Measurements from ENCODE around the gene DLGAP4. TPM values are rescaled to one million over a fixed set of nuclear protein-coding genes. Genes with fewer than 3 reads are reported as not detected.

The DLGAP4 gene
- total and polyA plus RNA-seq, 2 of the 13 experiments (the other 11 are each of a cell fraction or from before 2014, with no cell fraction given) = 15.2 to 26.7 TPM

DNA sequence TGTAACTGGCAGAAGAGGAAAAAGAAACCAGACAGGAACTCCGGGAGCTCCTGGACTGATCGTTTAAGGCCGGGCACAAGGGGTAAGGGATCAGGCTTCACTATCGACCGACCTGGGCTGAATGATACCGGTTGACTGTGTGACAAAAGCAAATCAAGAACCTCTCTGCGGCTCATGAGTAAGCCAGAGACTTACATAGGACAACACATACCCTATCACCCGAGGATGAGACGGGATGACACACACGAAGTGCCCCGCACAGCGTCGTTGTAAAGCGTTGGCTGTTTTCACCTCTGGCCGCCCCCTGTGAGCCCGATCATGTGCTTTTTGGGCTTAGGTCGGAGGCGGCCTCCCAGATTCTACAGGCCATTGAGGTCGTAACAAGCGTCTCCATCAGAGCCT lies 266.6 kb downstream of the DLGAP4 start (continued):
- TF ChIP-seq, protein P1, sequence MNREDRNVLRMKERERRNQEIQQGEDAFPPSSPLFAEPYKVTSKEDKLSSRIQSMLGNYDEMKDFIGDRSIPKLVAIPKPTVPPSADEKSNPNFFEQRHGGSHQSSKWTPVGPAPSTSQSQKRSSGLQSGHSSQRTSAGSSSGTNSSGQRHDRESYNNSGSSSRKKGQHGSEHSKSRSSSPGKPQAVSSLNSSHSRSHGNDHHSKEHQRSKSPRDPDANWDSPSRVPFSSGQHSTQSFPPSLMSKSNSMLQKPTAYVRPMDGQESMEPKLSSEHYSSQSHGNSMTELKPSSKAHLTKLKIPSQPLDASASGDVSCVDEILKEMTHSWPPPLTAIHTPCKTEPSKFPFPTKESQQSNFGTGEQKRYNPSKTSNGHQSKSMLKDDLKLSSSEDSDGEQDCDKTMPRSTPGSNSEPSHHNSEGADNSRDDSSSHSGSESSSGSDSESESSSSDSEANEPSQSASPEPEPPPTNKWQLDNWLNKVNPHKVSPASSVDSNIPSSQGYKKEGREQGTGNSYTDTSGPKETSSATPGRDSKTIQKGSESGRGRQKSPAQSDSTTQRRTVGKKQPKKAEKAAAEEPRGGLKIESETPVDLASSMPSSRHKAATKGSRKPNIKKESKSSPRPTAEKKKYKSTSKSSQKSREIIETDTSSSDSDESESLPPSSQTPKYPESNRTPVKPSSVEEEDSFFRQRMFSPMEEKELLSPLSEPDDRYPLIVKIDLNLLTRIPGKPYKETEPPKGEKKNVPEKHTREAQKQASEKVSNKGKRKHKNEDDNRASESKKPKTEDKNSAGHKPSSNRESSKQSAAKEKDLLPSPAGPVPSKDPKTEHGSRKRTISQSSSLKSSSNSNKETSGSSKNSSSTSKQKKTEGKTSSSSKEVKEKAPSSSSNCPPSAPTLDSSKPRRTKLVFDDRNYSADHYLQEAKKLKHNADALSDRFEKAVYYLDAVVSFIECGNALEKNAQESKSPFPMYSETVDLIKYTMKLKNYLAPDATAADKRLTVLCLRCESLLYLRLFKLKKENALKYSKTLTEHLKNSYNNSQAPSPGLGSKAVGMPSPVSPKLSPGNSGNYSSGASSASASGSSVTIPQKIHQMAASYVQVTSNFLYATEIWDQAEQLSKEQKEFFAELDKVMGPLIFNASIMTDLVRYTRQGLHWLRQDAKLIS (CRISPR knock-in tag; IDR thresholded peaks at IDR 0.05) = 0 out of 2 replicates have a peak, but pooled peaks have one; percentile 50
- no peak for TF ChIP-seq ZNF792 (CRISPR knock-in tag; IDR thresholded peaks at IDR 0.05)
- TF ChIP-seq, protein P2, sequence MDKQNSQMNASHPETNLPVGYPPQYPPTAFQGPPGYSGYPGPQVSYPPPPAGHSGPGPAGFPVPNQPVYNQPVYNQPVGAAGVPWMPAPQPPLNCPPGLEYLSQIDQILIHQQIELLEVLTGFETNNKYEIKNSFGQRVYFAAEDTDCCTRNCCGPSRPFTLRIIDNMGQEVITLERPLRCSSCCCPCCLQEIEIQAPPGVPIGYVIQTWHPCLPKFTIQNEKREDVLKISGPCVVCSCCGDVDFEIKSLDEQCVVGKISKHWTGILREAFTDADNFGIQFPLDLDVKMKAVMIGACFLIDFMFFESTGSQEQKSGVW (CRISPR knock-in tag; IDR thresholded peaks at IDR 0.05; ENCODE audit: borderline replicate concordance) = 0 out of 2 replicates have a peak, but pooled peaks have one; percentile 88
- no peak for TF ChIP-seq ZNF232 (CRISPR knock-in tag; IDR thresholded peaks at IDR 0.05; ENCODE audit: borderline replicate concordance)
- TF ChIP-seq ZFP36L1 (CRISPR knock-in tag; IDR thresholded peaks at IDR 0.05) = no peak
- TF ChIP-seq KLF9 (CRISPR knock-in tag; IDR thresholded peaks at IDR 0.05; ENCODE audit: low read depth) = 0 out of 2 replicates have a peak, but pooled peaks have one; percentile 5
- TF ChIP-seq, protein P3, sequence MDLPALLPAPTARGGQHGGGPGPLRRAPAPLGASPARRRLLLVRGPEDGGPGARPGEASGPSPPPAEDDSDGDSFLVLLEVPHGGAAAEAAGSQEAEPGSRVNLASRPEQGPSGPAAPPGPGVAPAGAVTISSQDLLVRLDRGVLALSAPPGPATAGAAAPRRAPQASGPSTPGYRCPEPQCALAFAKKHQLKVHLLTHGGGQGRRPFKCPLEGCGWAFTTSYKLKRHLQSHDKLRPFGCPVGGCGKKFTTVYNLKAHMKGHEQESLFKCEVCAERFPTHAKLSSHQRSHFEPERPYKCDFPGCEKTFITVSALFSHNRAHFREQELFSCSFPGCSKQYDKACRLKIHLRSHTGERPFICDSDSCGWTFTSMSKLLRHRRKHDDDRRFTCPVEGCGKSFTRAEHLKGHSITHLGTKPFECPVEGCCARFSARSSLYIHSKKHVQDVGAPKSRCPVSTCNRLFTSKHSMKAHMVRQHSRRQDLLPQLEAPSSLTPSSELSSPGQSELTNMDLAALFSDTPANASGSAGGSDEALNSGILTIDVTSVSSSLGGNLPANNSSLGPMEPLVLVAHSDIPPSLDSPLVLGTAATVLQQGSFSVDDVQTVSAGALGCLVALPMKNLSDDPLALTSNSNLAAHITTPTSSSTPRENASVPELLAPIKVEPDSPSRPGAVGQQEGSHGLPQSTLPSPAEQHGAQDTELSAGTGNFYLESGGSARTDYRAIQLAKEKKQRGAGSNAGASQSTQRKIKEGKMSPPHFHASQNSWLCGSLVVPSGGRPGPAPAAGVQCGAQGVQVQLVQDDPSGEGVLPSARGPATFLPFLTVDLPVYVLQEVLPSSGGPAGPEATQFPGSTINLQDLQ (CRISPR knock-in tag; IDR thresholded peaks at IDR 0.05) = no peak; the same call in 1 of the 2 replicates
- no peak for TF ChIP-seq ZFP37 (CRISPR knock-in tag; IDR thresholded peaks at IDR 0.05; ENCODE audit: borderline replicate concordance)
- TF ChIP-seq ZNF781 (CRISPR knock-in tag; IDR thresholded peaks at IDR 0.05; ENCODE audit: borderline replicate concordance, not compliant biosample characterization) = peak; percentile 94
- TF ChIP-seq, protein P4, sequence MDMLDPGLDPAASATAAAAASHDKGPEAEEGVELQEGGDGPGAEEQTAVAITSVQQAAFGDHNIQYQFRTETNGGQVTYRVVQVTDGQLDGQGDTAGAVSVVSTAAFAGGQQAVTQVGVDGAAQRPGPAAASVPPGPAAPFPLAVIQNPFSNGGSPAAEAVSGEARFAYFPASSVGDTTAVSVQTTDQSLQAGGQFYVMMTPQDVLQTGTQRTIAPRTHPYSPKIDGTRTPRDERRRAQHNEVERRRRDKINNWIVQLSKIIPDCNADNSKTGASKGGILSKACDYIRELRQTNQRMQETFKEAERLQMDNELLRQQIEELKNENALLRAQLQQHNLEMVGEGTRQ (IDR thresholded peaks at IDR 0.05; ENCODE audit: low read depth, low read length) = no peak
- TF ChIP-seq, protein P4 (CRISPR knock-in tag; IDR thresholded peaks at IDR 0.05; ENCODE audit: borderline replicate concordance) = 0 out of 2 replicates have a peak, but pooled peaks have one; percentile 18
- 0 out of 2 replicates have a peak, but pooled peaks have one; percentile 67 for TF ChIP-seq ZNF530 (CRISPR knock-in tag; IDR thresholded peaks at IDR 0.05; ENCODE audit: low read depth)
- TF ChIP-seq, protein P5, sequence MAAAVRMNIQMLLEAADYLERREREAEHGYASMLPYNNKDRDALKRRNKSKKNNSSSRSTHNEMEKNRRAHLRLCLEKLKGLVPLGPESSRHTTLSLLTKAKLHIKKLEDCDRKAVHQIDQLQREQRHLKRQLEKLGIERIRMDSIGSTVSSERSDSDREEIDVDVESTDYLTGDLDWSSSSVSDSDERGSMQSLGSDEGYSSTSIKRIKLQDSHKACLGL (CRISPR knock-in tag; IDR thresholded peaks at IDR 0.05) = no peak
- TF ChIP-seq, protein P6, sequence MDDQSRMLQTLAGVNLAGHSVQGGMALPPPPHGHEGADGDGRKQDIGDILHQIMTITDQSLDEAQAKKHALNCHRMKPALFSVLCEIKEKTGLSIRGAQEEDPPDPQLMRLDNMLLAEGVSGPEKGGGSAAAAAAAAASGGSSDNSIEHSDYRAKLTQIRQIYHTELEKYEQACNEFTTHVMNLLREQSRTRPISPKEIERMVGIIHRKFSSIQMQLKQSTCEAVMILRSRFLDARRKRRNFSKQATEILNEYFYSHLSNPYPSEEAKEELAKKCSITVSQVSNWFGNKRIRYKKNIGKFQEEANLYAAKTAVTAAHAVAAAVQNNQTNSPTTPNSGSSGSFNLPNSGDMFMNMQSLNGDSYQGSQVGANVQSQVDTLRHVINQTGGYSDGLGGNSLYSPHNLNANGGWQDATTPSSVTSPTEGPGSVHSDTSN (CRISPR knock-in tag; IDR thresholded peaks at IDR 0.05; ENCODE audit: borderline replicate concordance) = no peak
- no peak for TF ChIP-seq ZZZ3 (CRISPR knock-in tag; IDR thresholded peaks at IDR 0.05; ENCODE audit: borderline replicate concordance)
- no peak for TF ChIP-seq BRCA1 (CRISPR knock-in tag; IDR thresholded peaks at IDR 0.05)
- no peak for TF ChIP-seq DMAP1 (CRISPR knock-in tag; IDR thresholded peaks at IDR 0.05)
- no peak for TF ChIP-seq SUZ12 (IDR thresholded peaks at IDR 0.05; ENCODE audit: low read depth, low read length)
- TF ChIP-seq SATB2 (CRISPR knock-in tag; IDR thresholded peaks at IDR 0.05) = no peak; the same call in 1 of the 2 replicates

Measured in HepG2 (cell line).